ENCODE data around the gene OR9I1.

OR9I1 gene

DNA sequence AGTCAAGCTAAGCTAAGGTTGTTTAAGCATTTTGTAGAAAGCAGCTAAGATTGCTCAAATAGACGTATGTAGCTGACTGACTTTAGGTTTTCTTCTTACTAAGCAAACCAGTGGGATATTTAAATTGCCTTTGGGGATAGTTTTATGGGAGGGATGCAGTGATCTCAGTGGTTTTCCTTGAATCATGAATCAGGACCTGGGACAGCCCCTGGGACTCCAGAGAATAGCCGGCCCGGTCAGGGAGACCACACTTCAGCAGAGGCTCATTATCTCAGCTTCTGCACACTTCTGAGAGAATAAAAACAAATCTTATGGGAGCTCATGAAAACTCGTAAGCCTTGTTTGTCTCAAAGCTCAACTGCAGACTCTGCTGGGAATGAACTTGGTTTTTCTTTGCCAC, at the start of gene OR9I1:
Gene OR9I1, minus strand, starts transcription at position 62 of the 400 bp plus-strand sequence. CDS start 6,086 bp downstream, outside the sequence.
- no peak for DNase-seq (ENCODE audit: low read depth)

- DNase-seq (ENCODE audit: low read depth), result no peak
These were observed 40.3 kb upstream of the OR9I1 start for GRCh38 chr11:58165504-58166106.

GRCh38 chr11:58164990-58165389, 39.7 kb upstream of the OR9I1 start:
- DNase-seq (ENCODE audit: low read depth), result no peak

- DNase-seq (ENCODE audit: low read depth), result no peak
These were observed 39.1 kb upstream of the OR9I1 start for GRCh38 chr11:58164389-58164788.

DNA sequence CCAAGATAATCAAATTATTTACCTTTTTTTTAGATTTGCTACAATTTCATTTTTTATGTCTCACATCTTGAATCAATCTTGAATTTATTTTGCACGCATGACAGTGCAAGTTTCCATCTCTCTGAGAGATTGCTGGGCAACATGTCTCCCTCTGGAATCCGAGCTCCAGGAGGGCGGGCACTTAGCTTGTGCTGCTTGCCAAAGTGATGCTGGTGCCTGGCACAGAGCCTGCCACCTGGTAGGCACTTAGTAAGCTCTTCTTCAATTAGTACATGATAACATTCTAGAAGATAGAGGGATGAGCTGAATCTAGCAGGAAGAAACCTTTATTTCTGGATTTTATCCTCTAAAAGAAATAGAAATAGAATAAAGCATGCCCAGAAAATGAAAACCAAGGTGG, 27.5 kb upstream of the OR9I1 start:
- no peak for DNase-seq (ENCODE audit: low read depth)

GRCh38 chr11:58142761-58143160, 17.4 kb upstream of the OR9I1 start:
- no peak for DNase-seq (ENCODE audit: low read depth)

- DNase-seq (ENCODE audit: low read depth), result no peak
These were observed 9.8 kb upstream of the OR9I1 start for GRCh38 chr11:58135171-58135570.

- no peak for DNase-seq (ENCODE audit: low read depth)
These were observed 8.8 kb upstream of the OR9I1 start for GRCh38 chr11:58134151-58134550.

GRCh38 chr11:58133309-58134076, 8.2 kb upstream of the OR9I1 start:
- DNase-seq (ENCODE audit: low read depth), result no peak

GRCh38 chr11:58127350-58127749, 2.0 kb upstream of the OR9I1 start:
- DNase-seq (ENCODE audit: low read depth), result no peak

DNA sequence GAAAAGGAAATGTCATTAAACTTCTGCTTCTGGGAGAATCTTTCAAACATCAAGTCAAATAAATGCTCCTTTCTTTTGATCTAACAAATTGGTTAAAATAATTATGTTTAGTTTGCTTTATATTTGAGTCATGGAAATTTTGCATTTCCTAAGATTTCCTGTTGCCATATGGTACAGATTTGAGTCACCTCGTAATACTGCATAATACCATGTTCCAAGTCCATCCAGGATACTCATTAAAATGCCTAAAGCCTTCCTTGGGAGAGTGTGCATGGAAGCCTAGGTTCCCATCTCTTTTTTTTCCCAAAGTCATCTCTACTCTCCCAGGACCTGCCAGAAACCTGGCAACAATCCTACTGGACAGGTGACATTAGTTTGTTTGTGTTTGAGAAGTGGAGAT, 4.2 kb downstream of the OR9I1 start:
- no peak for DNase-seq (ENCODE audit: low read depth)

GRCh38 chr11:58097437-58097836, 27.9 kb downstream of the OR9I1 start:
- DNase-seq (ENCODE audit: low read depth), result no peak

- no peak for DNase-seq (ENCODE audit: low read depth)
These were observed 38.8 kb downstream of the OR9I1 start for GRCh38 chr11:58086528-58086927.

- DNase-seq (ENCODE audit: low read depth), result no peak
These were observed 49.5 kb downstream of the OR9I1 start for GRCh38 chr11:58075781-58076180.

GRCh38 chr11:58070585-58070984, 54.7 kb downstream of the OR9I1 start:
- DNase-seq (ENCODE audit: low read depth), result no peak

- DNase-seq (ENCODE audit: low read depth), result no peak
These were observed 56.7 kb downstream of the OR9I1 start for GRCh38 chr11:58068655-58069054.

DNA sequence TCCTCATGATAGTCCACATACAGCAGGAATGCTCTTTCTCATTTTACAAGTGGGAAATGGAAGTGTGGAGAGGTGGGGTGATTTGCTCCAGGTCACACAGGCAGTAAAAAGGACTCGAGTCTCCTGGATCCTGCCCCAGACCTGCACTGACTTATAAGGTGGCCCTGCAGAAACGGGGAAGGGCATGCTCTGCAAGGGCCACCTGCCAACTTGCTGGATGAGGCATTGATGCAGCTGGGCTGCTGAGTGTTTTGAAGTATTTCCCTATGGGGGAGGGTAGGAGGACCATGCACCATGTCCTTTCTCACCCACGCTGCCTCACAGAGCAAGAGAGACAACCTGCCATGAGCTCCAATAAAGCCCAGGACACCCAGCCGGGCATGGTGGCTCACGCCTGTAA, 57.6 kb downstream of the OR9I1 start:
- no peak for DNase-seq (ENCODE audit: low read depth)

Data from fibroblast of gingiva (primary cell).